Astrocyte of the cerebellum (primary cell): ENCODE measurements around the gene FTO.
"Not testable (repeated sequence)": the region's sequence is repeated elsewhere in the genome, so short reads cannot be mapped to it uniquely, and the experiment has no call there.

Experiments
- DNase-seq: peaks from one replicate; pipeline ENCODE4 v3.0.0-alpha.2; 2011; ENCODE audit warnings: low read depth
- H3K4me3 ChIP-seq: 2 replicates; pipeline ENCODE4 v1.5.1; 2011; ENCODE audit warnings: mild to moderate bottlenecking, low read depth, low read length, moderate library complexity
- CTCF ChIP-seq: IDR thresholded peaks from 2 replicates; pipeline ENCODE4 v1.5.1; 2012; ENCODE audit warnings: low read length, low read depth, moderate library complexity, mild to moderate bottlenecking; ENCODE audit errors: missing control alignments
- in situ Hi-C: cut with HindIII; loops from 2 replicates; pipeline ENCODE4 v1.10.0; 2017; ENCODE audit warnings: low sequenced_read_pairs

Gene FTO

GRCh38 chr16:53686710-53687109 lies 17.2 kb upstream of the FTO start:
- no peak for TF ChIP-seq CTCF
- in situ Hi-C loops, result no loop called here
- DNase-seq, result no peak
- no peak overlapping the region for H3K4me3 ChIP-seq

- no peak overlapping the region for H3K4me3 ChIP-seq
- DNase-seq, result no peak
- in situ Hi-C loops, result no loop called here
- no peak for TF ChIP-seq CTCF
Measured at GRCh38 chr16:53689636-53690035, 14.3 kb upstream of the FTO start.

GRCh38 chr16:53690771-53691170 lies 13.2 kb upstream of the FTO start:
- TF ChIP-seq CTCF, result no peak
- no peak overlapping the region for H3K4me3 ChIP-seq
- no peak for DNase-seq
- in situ Hi-C loops, result no loop called here

- no peak overlapping the region for H3K4me3 ChIP-seq
- in situ Hi-C loops, result no loop called here
- no peak for DNase-seq
- no peak for TF ChIP-seq CTCF
Measured at GRCh38 chr16:53692146-53692545, 11.8 kb upstream of the FTO start.

GRCh38 chr16:53693320-53693719 lies 10.6 kb upstream of the FTO start:
- TF ChIP-seq CTCF, result no peak
- DNase-seq, result no peak
- H3K4me3 ChIP-seq, result no peak overlapping the region
- in situ Hi-C loops, result no loop called here

- in situ Hi-C loops, result loop anchor here (5.0 kb wide), 1 partner anchor 33 kb away; no protein-coding TSS in a partner anchor
- DNase-seq, result peak; percentile 39
- TF ChIP-seq CTCF, result no peak
- no peak overlapping the region for H3K4me3 ChIP-seq
Measured at GRCh38 chr16:53695070-53695469, 8.9 kb upstream of the FTO start.

- in situ Hi-C loops, result loop anchor here (5.0 kb wide), 1 partner anchor 36 kb away; no protein-coding TSS in a partner anchor
Measured at GRCh38 chr16:53698271-53698670, 5.7 kb upstream of the FTO start.

More at GRCh38 chr16:53698271-53698670, 5.7 kb upstream of the FTO start:
- DNase-seq, H3K4me3 ChIP-seq: not testable (repeated sequence)
